Choroid plexus epithelial cell (primary cell): ENCODE measurements around the gene ASTL.

Source experiments
- DNase-seq: peaks from one replicate; pipeline ENCODE4 v3.0.0-alpha.2; 2010; ENCODE audit warnings: low read depth
- H3K4me3 ChIP-seq: 2 replicates; pipeline ENCODE4 v1.5.1; 2011; ENCODE audit warnings: low read depth, mild to moderate bottlenecking, control low read depth, low read length, moderate library complexity
- TF ChIP-seq, protein P1 (sequence below): conservative IDR thresholded peaks from 2 replicates; pipeline ENCODE4 v1.5.1; 2011; ENCODE audit warnings: low read depth, mild to moderate bottlenecking, control low read depth, inconsistent platforms, low read length, moderate library complexity

ASTL gene

GRCh38 chr2:96124406-96125265, 13.7 kb downstream of the ASTL start:
- no peak for DNase-seq
- TF ChIP-seq, protein P1, sequence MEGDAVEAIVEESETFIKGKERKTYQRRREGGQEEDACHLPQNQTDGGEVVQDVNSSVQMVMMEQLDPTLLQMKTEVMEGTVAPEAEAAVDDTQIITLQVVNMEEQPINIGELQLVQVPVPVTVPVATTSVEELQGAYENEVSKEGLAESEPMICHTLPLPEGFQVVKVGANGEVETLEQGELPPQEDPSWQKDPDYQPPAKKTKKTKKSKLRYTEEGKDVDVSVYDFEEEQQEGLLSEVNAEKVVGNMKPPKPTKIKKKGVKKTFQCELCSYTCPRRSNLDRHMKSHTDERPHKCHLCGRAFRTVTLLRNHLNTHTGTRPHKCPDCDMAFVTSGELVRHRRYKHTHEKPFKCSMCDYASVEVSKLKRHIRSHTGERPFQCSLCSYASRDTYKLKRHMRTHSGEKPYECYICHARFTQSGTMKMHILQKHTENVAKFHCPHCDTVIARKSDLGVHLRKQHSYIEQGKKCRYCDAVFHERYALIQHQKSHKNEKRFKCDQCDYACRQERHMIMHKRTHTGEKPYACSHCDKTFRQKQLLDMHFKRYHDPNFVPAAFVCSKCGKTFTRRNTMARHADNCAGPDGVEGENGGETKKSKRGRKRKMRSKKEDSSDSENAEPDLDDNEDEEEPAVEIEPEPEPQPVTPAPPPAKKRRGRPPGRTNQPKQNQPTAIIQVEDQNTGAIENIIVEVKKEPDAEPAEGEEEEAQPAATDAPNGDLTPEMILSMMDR, result no peak
- H3K4me3 ChIP-seq, result no peak overlapping the region

DNA sequence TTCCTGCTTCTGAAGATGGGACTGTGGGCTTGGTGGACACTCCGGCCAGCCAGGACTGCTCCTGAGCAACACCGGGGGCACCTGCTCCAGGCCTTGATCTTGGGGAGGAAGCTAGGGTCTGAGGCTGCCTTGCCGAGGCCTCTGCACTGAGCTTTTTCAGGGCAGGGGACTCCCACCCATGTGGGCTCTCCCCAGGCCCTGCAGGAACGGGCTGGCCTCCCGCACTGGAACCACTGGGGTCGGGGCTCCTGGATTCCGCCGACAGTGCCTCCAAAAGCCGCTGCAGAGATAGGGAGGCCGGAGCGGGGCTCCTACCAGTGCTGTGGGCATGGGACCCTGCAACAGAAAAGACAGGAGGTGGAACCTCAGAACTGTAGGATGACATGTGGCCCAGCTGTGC, 14.4 kb downstream of the ASTL start:
- H3K4me3 ChIP-seq, result no peak overlapping the region
- TF ChIP-seq, protein P1, result no peak
- no peak for DNase-seq

- H3K4me3 ChIP-seq, result no peak overlapping the region
- TF ChIP-seq, protein P1, result no peak
- no peak for DNase-seq
Measured at GRCh38 chr2:96123290-96123689, 15.0 kb downstream of the ASTL start.

GRCh38 chr2:96122391-96122790, 15.9 kb downstream of the ASTL start:
- H3K4me3 ChIP-seq, result no peak overlapping the region
- no peak for DNase-seq
- TF ChIP-seq, protein P1, result no peak

- TF ChIP-seq, protein P1, result no peak
Measured at GRCh38 chr2:96121414-96121813, 16.9 kb downstream of the ASTL start.

GRCh38 chr2:96120991-96121390, 17.3 kb downstream of the ASTL start:
- H3K4me3 ChIP-seq, result no peak overlapping the region
- TF ChIP-seq, protein P1, result no peak
- DNase-seq, result no peak

More at GRCh38 chr2:96121414-96121813, 16.9 kb downstream of the ASTL start:
- DNase-seq, result no peak
- no peak overlapping the region for H3K4me3 ChIP-seq

DNA sequence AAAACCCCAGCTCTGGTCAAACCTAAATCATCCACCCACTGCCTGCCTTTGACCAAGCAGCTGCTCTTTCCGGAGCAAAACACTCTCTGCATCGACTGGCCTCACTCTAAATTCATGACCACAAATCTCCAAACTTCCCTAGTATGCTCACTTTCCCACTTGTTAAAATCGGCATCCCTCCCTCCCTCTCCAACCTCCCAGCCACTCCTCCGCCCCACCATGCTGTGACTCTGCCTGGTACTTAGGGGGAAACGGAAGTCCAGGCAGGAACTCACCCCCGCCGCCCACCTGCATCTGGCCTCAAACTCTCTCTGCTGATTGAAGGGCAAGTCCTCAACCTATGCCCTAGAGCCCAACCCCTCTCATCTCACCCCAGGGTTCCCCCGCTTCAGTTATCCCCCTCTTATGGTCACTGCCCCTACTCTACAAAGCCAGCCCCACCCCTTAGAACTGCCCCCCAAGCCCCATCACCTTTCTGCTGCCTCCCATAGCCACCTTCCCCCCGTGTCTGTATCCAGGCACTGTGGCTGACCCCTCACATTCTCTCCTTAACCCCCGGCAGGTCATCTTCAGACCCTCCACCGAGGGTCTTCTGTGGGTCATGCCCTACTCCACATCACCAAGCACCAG, 18.1 kb downstream of the ASTL start:
- TF ChIP-seq, protein P1, result no peak
- no peak for DNase-seq
- H3K4me3 ChIP-seq, result no peak overlapping the region
